GM12875 (cell line): ENCODE data around the gene THPO.
A peak's percentile ranks its signal among the peaks of the same experiment; 100 is the strongest.
"Not testable (repeated sequence)": the region's sequence is repeated elsewhere in the genome, so short reads cannot be mapped to it uniquely, and the experiment has no call there.

ENCODE experiments used
- H3K4me3 ChIP-seq: one replicate; pipeline ENCODE4 v1.5.1; 2011; ENCODE audit warnings: low read depth, low read length, control low read depth
- TF ChIP-seq, protein P1 (sequence below): IDR thresholded peaks from 2 replicates; pipeline ENCODE4 v1.5.1; 2011; ENCODE audit warnings: low read depth, mild to moderate bottlenecking, control low read depth, inconsistent platforms, low read length, moderate library complexity, borderline replicate concordance; ENCODE audit not compliant: insufficient read depth

Gene THPO

DNA sequence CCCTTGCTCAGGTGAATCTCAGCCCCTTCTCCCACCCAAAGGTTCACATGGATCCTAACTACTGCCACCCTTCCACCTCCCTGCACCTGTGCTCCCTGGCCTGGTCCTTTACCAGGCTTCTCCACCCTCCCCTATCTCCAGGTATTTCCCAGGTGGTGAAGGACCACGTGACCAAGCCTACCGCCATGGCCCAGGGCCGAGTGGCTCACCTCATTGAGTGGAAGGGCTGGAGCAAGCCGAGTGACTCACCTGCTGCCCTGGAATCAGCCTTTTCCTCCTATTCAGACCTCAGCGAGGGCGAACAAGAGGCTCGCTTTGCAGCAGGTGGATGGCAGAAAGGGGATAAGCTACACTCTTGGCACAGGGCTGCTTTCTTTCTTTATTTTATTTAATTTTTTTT lies 36.1 kb downstream of the THPO start:
- TF ChIP-seq, protein P1, sequence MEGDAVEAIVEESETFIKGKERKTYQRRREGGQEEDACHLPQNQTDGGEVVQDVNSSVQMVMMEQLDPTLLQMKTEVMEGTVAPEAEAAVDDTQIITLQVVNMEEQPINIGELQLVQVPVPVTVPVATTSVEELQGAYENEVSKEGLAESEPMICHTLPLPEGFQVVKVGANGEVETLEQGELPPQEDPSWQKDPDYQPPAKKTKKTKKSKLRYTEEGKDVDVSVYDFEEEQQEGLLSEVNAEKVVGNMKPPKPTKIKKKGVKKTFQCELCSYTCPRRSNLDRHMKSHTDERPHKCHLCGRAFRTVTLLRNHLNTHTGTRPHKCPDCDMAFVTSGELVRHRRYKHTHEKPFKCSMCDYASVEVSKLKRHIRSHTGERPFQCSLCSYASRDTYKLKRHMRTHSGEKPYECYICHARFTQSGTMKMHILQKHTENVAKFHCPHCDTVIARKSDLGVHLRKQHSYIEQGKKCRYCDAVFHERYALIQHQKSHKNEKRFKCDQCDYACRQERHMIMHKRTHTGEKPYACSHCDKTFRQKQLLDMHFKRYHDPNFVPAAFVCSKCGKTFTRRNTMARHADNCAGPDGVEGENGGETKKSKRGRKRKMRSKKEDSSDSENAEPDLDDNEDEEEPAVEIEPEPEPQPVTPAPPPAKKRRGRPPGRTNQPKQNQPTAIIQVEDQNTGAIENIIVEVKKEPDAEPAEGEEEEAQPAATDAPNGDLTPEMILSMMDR: no peak
- no peak overlapping the region for H3K4me3 ChIP-seq

DNA sequence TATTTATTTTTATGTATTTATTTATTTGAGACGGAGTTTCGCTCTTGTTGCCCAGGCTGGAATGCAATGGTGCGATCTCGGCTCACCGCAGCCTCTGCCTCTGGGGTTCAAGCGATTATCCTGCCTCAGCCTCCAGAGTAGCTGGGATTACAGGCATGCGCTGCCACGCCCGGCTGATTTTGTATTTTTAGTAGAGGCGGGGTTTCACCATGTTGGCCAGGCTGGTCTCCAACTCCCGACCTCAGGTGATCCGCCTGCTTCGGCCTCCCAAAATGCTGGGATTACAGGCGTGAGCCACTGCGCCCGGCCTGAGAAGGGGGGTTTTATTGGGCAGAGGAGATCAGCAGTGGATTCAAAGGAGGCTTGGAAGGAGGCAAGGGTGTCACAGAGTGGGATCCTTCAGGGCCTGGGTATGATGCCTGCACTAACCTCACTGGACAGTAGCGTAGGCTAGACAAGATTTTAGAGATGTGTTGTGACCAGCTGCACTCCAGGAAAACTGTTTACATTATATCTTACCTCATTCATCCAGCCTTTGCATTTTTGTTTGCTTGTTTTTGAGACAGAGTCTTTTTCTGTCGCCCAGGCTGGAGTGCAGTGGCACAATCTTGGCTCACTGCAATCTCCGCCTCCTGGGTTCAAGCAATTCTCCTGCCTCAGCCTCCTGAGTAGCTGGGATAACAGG lies 38.4 kb downstream of the THPO start:
- not testable (repeated sequence) for H3K4me3 ChIP-seq

DNA sequence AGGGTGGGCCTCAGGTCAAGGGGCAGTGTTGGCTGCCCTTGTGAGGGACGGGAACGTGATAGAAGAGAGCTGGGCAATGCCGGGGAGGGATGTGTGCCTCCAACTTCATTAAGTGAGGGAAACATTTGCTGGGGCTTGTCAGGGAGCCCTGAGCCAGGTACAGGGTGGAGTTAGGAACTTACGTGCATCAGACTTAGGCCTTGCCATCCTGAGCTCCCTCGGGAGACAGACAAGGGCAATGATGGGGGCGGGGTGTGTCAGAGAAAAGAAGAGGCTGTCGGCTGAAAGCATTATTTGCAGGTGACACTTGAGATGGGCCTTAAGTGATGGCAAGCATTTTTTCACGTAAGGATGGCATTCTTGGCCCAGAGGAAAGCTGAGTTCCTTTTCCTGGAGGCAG lies 39.0 kb downstream of the THPO start:
- TF ChIP-seq, protein P1: no peak
- H3K4me3 ChIP-seq: no peak overlapping the region

DNA sequence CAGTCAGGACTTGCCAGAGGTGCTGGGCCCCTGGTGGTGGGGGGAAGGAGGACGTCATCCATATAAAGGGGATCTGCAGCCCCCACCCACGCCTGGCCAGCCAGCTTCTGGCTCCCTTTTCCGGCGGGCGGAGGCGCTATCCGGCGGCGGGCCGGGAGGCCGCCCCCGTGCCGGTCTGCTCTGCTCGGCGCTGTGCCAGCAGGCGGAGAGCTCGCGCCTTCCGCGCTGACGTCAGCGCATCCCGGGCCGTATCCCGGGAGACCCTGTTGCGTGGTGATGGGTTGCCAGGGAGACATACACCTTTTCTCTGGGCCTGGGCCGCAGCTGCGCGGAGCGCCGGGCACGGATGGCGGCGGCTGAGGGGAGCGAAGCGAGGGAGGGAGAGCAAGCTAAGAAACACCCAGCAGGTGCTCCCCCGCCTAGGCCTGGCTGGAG lies 39.5 kb downstream of the THPO start:
- TF ChIP-seq, protein P1: no peak
- H3K4me3 ChIP-seq: no peak overlapping the region

DNA sequence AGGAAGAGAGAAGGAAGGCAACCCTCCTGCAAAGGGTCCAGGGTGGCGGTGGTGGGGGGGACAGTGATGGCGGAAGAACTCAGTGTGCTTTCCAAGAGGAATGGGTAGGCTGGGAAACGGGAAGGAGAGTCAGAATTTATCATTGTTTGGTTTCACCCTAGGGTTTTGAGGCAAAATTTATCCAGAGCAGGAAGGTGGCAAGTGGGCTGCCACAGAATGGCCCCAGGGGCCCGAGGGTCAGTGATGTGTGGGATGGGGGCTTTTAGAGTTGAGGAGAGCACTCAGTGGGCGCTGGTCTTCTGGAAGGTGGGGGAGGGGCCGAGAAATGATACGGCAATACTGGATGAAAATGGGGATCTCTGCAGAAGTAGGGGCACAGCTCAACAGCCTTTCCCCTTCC lies 40.0 kb downstream of the THPO start:
- no peak overlapping the region for H3K4me3 ChIP-seq
- TF ChIP-seq, protein P1: no peak

DNA sequence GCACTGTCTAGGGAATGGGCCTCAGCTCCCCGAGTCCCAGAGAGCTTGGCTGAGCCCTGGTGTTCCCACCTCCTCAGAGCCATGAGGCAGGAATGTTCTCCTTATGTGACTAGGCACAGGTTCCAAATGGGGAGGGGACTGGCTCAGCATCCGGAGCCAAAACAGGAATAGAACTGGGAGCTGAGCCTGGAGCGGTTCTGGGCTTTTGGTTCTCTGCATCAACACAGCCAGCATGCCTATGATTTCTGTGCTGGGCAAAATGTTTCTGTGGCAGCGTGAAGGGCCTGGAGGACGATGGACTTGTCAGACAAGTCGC lies 40.6 kb downstream of the THPO start, which contains the start of gene FAM131A:
Gene FAM131A, plus strand, starts transcription at position 202 of the 316 bp plus-strand sequence. Its CDS starts 31 bp downstream, at position 233.
- TF ChIP-seq, protein P1: no peak
- no peak within 1 kb of the TSS for H3K4me3 ChIP-seq

DNA sequence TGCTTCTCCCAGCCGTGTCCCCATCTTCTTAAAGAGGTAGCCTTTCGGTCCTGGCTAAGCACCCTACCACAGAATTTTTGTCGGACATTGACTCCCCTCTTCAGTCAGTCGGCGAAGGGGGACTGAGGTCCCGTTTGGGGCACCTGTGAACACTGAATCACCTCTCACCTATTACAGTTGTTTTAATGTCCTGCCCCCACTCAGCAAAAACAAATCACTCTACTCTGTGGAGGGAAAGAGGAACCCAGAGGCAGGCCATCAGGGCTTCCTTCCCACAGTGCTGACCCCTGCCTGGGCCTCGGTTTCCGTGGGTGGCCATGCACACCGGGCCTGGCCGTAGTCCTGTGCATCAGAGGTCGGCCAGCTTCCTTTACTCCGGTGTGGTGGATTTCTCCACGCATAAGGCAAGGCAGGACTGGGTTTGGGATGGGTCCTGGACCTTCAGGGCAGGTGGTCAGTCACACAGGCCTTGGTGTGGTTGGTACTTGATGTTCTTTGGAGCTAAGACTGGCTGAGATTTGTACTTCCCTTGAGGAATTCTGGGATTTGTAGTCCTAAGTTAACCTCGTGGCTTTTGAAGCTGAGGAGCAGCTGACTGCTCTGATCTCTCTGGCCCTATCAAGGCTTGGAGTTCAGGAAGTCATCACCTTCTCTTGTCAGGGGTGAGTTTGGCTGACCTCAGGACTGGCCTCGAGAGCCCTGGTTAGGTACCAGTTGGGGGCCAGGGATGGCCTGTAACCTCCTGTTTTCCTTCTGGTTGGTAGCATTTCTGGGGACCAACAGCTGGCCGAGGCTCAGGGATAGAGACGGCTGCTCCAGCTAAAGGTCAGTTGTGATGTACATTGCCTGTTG lies 41.2 kb downstream of the THPO start:
- TF ChIP-seq, protein P1: no peak
- peak overlapping the region; percentile 46 for H3K4me3 ChIP-seq
